GM03348 (cell line): Measurements from ENCODE around the gene NCSTN.

Experiments used
- DNase-seq: peaks from one replicate; pipeline ENCODE4 v3.0.0; 2012; ENCODE audit warnings: low spot score

The NCSTN gene

DNA sequence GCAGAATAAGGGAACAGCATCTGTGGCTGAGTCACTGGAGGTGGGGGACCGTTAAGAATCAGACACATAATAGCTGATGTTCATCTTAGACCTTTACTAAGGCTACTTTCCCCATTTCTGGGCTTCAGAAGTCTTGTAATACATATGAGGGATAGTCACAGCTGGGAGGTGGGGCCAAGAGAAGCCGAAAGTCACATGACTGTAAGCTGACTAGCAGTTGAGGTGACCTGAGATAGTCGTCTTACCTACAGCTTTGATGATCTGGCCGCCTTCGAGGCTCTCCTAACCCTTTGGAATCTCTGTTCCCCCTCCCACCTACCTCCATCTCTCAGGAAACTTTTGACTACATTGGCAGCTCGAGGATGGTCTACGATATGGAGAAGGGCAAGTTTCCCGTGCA lies 9.4 kb downstream of the NCSTN start:
- DNase-seq, result no peak

DNA sequence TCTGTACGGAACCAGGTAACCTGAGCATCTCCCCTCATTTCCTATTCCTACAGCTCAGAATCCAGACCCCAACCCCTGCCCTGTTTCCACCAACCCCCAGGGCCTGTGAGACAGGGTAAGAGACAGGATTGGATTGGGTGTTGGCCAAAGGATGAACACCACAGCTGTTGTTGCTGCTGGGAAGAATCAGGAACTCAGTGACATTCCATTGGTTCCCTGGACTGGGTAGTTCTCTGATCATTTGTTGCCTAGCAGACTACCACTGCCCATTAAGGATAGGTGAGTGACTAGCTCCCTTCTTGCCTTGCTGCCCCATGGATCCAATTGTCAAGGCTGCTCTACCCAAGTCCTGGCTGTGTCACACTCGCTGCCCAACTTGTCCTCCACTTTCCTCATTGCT lies 10.0 kb downstream of the NCSTN start:
- peak; percentile 36 for DNase-seq

DNA sequence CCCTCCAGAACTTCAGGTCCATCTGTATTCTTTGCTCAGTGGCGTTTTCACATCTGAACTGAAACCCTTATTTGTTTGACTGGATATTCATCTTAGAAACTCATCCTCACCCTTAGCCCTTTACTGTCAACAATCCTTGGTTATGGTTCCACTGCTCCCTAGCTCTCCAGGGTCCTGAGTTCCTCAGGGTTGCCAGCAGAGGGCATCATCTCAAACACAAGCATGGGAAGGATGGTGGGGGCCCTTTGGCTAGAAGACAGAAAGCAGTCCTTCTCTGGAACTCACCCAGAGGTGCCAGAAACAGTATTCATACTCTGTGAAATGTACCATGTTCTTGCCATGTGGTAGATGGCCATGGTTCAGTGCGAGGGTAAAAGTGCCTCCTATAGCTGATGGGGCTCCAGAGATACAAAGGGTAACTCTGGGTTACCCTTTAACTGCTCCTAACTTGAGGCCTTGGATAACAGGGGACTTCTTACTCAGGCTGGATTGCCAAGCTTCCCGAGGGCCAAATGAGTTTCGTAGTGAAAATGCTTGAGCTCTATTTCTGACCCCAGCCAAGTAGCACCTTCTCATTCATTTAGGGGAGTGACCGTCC lies 11.3 kb downstream of the NCSTN start:
- DNase-seq, result peak; percentile 48

DNA sequence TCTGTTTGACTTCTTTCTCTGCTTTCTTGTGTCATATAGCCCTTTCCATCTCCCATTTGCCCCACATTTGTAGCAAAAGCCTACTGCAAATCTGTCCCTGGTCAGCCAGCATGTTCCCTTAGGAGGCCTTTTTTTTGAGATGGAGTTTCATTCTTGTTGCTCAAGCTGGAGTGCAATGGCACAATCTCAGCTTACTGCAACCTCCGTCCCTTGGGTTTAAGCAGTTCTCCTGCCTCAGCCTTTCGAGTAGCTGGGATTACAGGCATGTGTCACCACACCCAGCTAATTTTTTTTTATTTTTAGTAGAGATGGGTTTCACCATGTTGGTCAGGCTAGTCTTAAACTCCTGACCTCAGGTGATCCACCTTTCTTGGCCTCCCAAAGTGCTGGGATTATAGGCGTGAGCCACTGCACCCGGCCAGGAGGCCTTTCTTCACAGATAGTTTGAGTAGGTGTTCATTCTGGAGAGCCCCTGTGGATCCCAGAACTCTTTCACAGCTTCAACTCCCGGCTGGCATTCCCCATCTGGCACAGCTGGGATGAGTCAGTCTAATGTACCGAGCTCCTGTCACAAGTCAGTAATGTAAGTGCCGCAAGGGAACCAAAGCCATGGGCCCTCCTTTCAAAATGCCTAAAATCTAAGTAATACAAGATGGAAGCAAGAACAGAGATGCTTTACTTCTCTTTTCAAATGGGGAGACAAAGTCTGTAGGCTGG lies 14.3 kb downstream of the NCSTN start:
- no peak for DNase-seq

DNA sequence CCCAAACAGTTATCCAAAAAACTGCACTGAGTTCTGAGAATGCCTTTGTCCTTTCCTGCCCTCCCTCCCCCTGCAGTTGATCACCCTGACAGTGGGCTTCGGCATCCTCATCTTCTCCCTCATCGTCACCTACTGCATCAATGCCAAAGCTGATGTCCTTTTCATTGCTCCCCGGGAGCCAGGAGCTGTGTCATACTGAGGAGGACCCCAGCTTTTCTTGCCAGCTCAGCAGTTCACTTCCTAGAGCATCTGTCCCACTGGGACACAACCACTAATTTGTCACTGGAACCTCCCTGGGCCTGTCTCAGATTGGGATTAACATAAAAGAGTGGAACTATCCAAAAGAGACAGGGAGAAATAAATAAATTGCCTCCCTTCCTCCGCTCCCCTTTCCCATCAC lies 14.9 kb downstream of the NCSTN start:
- no peak for DNase-seq

DNA sequence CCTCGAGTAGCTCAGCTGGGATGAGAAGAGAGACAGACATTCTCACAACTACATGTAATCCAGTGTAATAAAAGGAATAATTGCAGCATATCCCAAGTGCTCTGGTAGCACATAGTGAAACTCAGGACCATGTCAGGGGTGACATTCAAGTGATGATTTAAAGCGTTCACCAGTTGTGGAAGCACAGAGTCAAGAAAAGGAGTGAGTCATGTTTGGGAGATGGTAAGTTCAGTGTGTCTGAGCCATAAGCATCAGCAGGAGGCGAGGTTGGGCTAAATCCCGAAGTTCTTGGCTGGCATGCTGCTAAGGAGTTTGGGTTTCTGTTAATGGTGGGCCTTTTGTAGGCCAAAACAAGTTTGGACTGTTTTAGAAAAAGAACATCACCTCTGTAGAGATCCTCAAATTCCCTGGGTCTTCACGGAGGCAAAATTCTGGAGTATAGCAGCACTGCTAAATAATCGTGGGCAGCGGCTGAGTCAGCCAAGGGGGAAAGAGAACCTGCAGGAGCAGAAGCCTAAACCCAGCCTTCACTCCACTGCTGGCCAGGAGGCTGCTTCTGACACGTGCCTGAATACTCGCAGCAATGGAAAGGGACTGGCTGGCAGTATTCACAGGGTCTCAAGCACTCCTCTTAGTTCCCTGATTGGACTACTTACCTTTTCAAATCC lies 16.5 kb downstream of the NCSTN start:
- no peak for DNase-seq

DNA sequence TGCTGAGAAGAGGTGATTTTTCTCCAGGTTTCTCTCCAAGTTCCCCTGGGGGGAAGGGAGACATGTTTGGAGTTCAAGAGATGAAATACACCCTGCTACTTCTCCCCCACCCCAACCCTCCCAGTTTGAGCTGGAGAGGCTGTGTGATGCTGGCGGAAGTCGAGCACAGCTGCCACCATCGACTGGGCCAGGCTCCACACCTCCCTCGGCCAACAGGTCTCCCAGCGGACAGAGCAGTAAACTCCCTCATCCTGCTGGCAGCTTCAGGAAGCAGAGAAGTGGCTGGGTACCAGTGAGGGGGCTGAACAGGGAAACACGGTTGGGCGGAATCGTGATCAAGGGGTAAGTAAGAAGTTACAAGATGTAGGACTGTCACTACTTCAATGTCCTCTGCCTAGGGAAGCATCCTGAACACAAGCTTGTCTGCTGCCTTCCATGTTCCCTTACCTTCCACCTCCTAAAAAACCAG lies 17.1 kb downstream of the NCSTN start:
- no peak for DNase-seq

DNA sequence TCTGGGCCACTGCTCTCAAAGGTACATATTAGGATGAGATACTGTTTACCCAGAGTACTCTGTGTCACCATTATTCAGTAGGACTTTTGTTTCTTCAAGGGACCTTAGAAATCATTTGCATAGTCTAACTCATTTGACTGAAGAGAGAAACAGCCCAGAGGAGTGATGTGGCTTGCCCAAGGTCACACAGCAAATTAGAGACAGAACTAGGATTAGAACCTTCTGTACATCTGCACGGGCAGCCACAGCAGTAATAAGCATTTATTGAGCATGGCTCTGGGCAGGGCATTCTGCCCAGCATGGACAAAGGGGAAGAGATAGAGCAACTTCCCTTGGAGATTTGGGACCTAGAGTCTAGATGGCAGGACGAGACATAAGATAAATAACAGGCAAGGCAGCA lies 18.0 kb downstream of the NCSTN start:
- DNase-seq, result no peak

DNA sequence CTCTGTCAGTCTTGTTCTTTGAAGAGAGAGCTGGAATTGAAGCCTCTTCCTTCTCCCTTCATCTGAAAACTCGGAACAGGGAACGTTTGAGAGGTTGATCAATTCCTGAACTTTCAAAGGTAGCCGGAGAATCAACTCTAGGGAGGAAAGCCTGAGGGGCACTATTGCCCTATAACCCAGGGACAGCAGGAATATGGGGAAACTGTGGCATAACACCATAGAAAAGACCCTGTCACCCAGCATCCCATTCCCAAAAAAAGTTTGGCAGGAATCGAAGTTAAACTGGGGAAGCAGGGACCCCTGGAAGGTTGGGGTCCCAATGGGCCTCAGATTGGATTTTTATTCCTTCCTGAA lies 18.6 kb downstream of the NCSTN start:
- DNase-seq, result no peak

DNA sequence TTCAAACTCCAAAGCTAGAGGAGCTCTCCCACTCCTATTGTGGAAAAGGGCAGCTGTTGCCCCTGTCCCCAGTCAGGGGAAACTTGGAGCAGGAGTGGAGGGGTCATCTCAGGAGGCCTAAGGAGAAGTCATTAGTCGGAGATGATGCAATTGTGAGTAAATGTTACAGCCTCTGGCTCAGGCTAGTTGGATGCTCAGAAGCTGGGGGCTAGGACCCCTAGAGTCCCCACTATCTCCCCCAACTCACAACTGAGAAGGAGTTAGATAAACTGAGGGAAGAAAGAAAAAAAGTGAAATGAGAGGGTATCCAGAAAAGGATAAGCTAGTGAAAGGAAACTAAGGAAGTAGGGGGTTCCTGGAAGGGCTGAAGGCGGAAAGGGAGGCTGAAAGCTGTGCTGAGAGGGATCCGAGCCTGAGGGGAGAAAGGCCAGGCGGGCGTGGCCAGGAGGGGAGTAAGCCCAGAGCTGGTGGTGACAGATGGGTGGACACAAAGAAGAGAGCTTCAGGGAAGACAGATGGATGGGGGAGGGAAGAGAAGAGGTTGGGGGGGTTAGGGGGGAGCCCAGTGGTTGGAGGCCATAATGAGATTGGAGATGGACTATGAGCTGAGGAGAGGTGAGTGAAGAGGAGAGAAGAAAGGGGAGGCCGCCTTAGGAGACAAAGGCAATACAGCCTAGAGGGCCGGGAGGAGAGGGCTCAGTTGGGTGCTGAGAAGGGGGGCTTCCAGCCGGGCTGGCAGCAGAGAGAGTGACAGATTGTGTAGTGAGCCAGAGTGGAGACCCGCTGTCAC lies 19.2 kb downstream of the NCSTN start:
- no peak for DNase-seq

DNA sequence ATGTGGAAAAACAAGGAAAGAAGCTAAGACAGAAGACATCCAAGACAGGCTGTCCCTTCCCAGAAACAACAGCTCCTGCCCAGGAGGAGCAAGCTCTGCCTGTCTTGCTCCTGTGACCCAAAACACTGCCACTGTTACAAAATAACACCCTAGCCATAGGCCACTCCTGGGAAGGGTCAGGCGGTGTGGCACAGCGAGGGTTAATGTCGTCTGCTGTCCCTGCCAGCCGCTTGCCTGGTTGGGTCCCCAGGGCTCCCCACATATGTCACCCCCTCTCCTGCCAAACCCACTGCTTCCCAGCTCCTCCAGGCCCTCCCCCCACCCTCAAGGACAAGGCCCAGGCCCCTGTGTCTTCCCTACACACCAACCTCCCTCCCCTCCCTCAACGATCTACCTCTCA lies 19.8 kb downstream of the NCSTN start:
- DNase-seq, result no peak

DNA sequence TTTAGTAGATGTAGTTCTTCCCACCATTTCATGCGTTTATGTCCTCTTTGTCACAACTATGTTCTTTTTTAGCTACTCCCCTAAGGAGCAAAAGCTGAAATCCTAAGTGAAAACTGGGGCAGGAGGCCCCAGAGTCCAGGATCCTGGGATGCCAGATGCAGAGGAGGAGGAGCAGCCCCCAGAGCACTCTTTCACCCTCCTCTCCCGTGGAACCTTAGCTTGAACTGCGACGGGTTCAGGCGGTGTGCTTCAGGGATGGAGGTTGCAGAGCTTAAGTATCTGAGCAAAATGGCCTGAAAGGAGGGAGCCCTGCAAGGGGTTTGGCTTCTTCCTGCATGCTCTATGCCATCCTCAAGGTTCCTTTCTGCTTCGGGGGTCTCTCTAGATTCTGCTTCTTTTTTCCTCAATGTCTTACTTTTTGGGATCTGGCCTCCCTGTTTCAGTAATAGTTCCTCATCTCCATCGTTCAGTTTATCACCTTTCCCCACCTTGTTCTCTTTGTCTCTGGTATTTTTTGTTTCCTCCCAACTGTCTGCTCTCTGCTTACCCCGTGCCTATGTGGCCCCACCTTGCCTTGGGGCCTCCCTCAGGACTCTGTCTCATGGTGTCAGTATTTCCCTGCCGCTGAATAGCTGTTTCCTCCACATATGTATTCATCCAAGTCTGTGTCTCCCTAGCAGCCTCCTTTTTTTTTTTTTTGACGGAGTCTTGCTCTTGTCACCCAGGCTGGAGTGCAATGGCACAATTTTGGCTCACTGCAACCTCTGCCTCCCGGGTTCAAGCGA lies 21.0 kb downstream of the NCSTN start:
- DNase-seq, result no peak

DNA sequence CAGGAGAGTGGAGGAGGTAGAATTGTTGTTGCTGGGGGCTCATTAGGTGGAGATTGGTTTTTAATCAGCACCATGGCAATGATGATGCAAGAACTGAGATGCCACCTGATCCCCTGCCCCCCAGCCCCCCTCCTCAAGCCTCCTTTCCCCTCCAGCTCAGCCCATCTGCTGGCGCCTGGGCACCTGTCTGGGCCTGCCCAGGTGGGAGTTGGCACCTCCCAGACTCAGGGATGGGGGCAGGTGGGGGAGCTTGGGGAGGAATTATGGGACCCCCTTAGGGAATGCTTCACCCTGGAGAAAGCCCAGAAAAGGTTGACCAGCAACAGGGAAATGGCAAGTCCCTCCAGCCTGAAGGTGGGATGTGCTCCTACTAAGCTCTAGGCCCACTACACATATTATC lies 22.1 kb downstream of the NCSTN start:
- DNase-seq, result no peak

DNA sequence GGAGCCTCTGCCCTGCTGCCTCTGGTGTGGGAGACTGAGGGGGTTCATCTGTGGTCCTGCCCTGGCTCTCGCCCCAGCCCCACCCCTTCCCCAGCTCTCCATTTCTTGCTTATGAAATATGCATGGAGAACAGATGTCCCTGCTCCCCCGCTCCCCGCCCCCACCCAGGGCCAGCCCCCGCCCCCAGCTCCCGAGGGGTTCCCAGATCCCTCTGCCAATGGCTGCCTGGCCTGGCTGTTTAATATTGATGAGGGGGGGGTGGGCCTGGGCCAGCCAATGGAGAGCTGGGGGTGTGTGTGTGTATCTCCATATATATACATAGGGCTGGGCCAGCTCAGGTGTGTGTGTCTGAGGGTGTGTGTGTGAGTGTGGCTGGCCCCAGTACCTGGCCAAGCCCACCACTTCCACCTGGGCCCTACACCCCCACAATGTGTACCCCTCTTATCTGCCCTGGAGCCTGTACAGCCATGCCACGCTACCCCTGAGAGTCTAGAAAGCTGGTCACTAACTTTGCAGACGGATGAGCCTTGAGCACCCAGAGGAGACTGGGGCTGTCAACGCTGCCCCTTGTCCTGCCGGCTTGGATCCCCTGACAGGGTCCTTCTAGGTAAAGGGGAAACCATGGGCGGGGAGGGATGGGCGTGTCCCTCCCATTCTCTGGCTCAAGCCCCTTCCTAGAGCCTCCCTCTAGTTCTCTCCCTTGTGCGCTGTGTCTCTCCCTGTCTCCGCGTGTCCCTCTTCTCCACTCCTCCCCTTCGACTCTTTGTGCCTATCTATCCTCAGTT lies 23.7 kb downstream of the NCSTN start, which contains the start of gene NHLH1:
Gene NHLH1, plus strand, starts transcription at position 341 of the 785 bp plus-strand sequence. CDS start 3,661 bp downstream, outside the sequence.
- DNase-seq, result no peak

DNA sequence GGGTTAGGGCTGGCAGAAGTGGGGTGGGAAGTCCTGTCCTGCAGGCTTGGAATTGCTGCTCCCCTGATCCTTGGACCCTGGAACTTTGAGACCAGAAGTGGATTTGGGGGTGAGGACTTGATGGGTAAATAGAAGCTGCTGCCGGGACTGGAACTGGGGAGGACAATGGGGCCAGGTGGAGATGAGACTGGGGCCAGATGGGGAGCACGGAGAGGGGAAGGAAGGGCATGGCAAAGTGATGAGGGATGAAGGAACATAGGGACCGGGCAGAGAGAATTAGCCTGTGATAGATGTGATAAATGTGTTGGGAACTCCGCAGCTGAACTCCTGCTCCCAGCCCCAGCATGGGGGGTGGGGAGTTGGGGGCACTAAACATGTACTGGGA lies 24.3 kb downstream of the NCSTN start:
- no peak for DNase-seq

DNA sequence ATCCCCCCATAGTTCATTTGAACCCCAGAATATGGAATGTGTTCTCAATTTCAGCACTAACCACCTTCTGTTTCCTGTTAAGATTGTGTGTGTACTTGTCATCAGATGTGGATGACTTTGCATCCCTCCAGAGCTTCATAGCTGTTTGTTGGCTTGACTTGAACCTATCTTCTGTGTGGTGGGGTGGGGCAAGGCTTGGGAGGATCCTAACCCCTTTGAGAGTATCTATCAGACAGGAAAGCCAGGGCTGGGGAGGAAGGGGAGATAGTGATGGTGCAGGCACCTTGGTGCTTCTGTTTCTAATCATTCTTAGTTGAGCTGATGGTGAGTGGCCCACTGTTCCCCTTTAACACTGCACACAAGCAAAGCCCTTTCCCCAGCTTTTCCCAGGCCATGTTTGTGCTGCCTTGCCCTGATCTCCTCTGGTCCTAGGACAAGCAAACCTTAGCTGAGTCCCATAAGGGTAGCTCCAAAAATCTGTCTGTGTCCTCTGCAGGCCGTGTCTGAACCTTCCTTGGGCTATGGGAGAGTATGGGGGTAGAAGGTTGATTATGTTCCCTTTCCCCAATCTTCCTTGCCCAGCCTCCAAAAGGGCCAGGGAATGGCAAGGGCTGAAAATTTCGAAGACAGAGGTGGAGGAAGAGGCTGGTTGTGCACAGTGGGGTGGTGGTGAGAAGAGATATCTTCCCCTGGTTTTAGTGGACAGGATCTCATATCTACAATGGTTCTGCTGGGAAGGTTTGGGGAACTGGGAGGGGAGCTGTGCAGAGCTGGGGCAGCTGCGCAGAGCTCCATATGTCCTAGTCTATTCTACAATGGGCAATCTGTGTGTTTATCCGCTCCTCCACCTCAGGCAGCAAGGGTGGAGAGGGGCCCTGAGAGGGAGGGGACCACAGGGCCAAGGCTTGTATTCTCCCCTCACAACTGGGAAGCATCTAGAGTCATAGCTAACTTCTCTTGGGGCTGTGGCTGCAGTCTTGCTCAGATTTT lies 25.0 kb downstream of the NCSTN start:
- no peak for DNase-seq

DNA sequence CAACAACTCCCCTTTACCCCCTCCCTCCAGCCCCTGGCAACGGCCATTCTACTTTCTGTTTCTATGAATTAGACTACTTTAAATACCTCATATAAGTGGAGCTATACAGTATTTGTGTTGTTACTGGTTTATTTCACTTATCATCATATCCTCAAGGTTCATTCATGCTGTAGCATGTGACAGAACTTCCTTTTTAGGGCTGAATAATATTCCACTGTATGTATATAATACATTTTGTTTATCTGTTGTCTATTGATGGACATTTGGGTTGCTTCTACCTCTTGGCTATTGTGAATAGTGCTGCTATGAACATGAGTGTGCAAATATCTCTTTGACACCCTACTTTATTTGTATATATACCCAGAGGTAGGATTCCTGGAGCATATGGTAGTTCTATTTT lies 25.9 kb downstream of the NCSTN start:
- no peak for DNase-seq

DNA sequence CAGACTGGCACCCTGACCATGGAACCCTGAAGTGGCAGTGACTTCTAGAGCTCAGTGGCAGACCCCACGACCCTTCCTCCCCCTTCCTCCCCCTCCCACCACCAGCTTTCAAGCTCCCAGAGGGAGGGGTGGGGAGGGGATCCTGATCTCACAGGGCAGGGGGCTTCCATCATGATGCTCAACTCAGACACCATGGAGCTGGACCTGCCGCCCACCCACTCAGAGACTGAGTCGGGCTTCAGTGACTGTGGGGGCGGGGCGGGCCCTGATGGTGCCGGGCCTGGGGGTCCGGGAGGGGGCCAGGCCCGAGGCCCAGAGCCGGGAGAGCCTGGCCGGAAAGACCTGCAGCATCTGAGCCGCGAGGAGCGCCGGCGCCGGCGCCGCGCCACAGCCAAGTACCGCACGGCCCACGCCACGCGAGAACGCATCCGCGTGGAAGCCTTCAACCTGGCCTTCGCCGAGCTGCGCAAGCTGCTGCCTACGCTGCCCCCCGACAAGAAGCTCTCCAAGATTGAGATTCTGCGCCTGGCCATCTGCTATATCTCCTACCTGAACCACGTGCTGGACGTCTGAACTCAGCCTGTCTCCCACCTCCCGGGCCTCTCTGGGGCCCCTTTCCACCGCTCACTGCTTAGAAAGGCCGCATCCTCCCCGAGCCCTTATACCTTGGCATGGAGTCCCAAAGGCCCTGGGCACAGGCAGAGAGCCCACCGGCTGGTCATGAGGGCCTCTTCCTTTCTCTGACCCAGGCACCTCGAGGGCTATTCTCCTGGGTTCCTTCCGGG lies 27.6 kb downstream of the NCSTN start:
- DNase-seq, result no peak

DNA sequence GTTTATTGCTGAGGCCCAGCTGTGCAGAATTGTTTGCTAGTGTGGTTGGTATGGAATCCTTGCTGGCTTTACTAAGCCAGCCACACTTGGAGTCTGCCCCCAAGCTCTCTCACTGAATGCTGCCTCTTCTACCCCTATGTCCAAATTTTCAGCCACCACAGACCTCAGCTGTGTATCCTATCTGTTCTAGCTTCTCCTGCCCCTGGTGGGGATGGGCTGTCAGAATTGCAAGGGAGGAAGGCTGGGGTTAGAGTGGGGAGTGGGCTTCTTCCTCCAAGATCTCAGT lies 28.1 kb downstream of the NCSTN start:
- DNase-seq, result no peak
